ENCODE data around the gene TMTC1. TPM values are rescaled to one million over a fixed set of nuclear protein-coding genes. Genes with fewer than 3 reads are reported as not detected.

The TMTC1 gene
- polyA plus RNA-seq, 4 donors, result 1.1 to 11.4 (median 1.1) TPM

DNA sequence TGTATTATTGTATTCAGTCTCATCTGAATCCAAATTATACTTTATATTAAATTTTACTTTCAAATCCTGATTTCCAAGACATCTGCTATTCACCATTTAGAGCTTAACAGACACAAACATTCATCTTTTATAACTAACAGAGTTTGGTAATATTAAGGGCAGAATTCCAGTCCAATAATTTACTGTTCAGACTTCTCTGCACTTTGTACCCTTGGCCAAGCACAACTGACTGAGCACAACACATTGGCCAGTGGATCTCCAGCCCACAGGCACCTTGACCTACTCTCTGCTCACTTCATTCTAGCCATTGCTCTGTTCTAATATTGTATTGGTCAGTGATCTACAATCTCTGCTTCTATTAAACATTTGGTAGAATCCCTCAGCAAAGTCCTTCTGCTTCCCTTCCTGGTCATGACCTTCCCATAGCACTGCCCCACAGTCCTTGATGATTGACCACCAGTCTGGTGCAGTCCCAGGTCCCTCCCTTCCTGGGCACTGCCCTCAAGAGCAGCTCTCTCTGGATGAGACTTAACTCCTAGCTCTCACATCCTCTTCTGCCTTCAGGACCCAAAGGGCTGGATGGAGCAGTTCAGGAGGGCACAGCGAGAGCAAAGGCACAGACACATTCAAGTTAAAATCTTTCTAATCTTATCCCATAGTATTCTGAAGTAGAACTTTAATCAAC, 188.5 kb downstream of the TMTC1 start:
- Histone ChIP-seq H3K27me3 (ENCODE audit: control insufficient read depth in 3 of 3, insufficient read depth in 3 of 3, low read length in 3 of 3) (no peaks in the 10 kb centered on the region), H3K36me3 (ENCODE audit: control insufficient read depth in 3 of 3, insufficient read depth in 2 of 3, low read depth in 1 of 3, low read length in 3 of 3) (no peaks in the 10 kb centered on the region), H3K4me3 (ENCODE audit: low read depth in 1 of 3, low read length in 3 of 3) (no peak overlapping the region), H3K27ac (ENCODE audit: low read depth in 1 of 3, low read length in 2 of 3) (no peak overlapping the region), H3K9me3 (ENCODE audit: control insufficient read depth in 2 of 2, insufficient read depth in 1 of 2, low read depth in 1 of 2, low read length in 1 of 2) (no peaks in the 10 kb centered on the region), H3K4me1 (ENCODE audit: control insufficient read depth in 3 of 3, insufficient read depth in 2 of 3, low read depth in 1 of 3, low read length in 2 of 3) (no peaks in the 10 kb centered on the region)
- 90 to 96% (median 93%) methylated on average over 1 of the region's 1 CpG for WGBS, 3 donors
- DNase-seq (no peak), FAIRE-seq (no peak)

DNA sequence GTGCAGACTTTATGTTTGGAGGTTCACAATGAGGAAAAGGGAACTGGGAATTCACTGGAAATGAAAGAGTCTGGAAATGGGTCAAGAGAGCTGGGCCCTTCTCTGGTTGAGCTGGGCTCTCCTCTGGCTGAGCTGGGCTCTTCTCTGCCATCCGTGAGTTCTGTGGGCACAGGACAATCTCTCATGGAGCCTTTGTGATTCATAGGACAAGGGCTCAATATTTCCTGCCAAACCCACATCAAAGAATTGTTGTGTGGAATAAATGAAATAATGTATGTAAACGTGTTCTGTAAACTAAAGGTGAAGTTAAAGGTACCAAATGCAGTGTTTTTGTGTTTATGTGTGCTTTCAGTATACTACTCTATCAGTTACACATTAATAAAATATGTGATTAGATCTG, 190.7 kb downstream of the TMTC1 start:
- DNase-seq (no peak), FAIRE-seq (no peak)
- H3K36me3 ChIP-seq (ENCODE audit: control insufficient read depth in 3 of 3, insufficient read depth in 2 of 3, low read depth in 1 of 3, low read length in 3 of 3), result no peaks in the 10 kb centered on the region
- no peak overlapping the region for H3K27ac ChIP-seq (ENCODE audit: low read depth in 1 of 3, low read length in 2 of 3)
- WGBS, 3 donors, result 67 to 72% (median 68%) methylated on average over 2 of the region's 2 CpGs
- no peaks in the 10 kb centered on the region for H3K9me3 ChIP-seq (ENCODE audit: control insufficient read depth in 2 of 2, insufficient read depth in 1 of 2, low read depth in 1 of 2, low read length in 1 of 2)
- H3K4me3 ChIP-seq (ENCODE audit: low read depth in 1 of 3, low read length in 3 of 3), result no peak overlapping the region
- H3K4me1 ChIP-seq (ENCODE audit: control insufficient read depth in 3 of 3, insufficient read depth in 2 of 3, low read depth in 1 of 3, low read length in 2 of 3), result no peaks in the 10 kb centered on the region
- no peaks in the 10 kb centered on the region for H3K27me3 ChIP-seq (ENCODE audit: control insufficient read depth in 3 of 3, insufficient read depth in 3 of 3, low read length in 3 of 3)

DNA sequence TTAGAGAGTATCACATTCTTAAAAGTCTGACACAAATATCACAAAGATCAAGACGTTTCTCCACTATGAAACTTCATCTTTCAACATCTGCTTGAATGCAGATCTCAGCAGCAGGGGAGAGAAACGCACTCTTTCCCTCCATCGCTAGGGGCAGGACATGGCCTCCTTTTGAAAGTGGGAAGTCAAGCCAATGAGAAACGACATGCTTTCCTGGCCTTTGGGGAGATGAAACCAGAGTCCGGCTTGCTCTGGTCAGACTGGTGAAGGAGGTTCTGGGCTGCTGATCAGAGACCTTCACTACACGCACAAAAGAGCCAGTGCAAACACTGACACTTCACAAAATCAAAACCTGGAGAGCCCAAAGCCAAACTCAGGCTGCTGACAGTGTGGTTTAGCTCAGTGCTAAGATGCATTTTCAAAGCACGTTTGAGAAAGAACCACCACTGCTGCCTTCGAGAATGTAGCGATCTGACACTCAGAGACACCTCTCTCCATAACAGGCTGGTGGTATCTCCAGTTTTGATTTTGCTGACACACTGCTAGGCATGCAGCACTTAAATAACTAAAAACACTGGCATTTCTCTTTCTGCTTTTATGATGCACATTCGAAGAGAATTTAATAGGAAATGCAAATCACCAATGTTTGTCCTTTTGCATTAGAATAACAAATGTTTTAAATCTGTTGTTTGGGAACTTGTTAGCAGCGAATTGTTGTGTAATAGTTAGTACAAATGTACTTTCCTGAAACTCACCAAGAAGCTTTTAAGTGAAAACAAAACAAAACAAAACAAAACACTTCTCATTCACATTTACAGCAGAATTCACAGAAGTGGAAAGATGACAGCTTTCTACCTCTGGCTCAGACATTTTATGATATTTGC, 192.4 kb downstream of the TMTC1 start:
- no peak overlapping the region for H3K4me3 ChIP-seq (ENCODE audit: low read depth in 1 of 3, low read length in 3 of 3)
- DNase-seq, result no peak
- no peaks in the 10 kb centered on the region for H3K9me3 ChIP-seq (ENCODE audit: control insufficient read depth in 2 of 2, insufficient read depth in 1 of 2, low read depth in 1 of 2, low read length in 1 of 2)
- no peaks in the 10 kb centered on the region for H3K36me3 ChIP-seq (ENCODE audit: control insufficient read depth in 3 of 3, insufficient read depth in 2 of 3, low read depth in 1 of 3, low read length in 3 of 3)
- FAIRE-seq, result no peak
- WGBS, 3 donors, result 54 to 63% (median 63%) methylated on average over 11 of the region's 11 CpGs
- no peak overlapping the region for H3K27ac ChIP-seq (ENCODE audit: low read depth in 1 of 3, low read length in 2 of 3)
- no peaks in the 10 kb centered on the region for H3K4me1 ChIP-seq (ENCODE audit: control insufficient read depth in 3 of 3, insufficient read depth in 2 of 3, low read depth in 1 of 3, low read length in 2 of 3)
- no peaks in the 10 kb centered on the region for H3K27me3 ChIP-seq (ENCODE audit: control insufficient read depth in 3 of 3, insufficient read depth in 3 of 3, low read length in 3 of 3)

DNA sequence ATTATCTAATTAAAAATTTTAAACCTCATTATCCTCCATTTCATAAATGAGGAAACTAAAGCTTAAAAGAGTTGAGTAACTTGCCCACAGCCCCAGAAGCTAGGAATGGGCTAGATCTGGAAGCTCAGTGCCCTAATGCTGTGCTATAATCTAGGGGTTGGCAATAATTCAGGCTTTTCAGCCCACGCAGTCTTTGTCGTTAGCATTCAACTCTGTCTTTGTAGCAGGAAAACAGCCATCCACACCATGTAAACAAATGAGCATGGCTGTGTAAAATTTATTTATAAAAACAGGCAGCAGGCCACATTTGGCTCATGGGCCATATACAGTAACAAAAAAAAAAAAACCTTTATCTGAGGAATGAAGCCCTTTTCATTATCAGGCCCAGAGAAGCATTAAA, 193.9 kb downstream of the TMTC1 start:
- DNase-seq, result no peak
- Histone ChIP-seq H3K27ac (ENCODE audit: low read depth in 1 of 3, low read length in 2 of 3) (no peak overlapping the region), H3K36me3 (ENCODE audit: control insufficient read depth in 3 of 3, insufficient read depth in 2 of 3, low read depth in 1 of 3, low read length in 3 of 3) (no peaks in the 10 kb centered on the region)

DNA sequence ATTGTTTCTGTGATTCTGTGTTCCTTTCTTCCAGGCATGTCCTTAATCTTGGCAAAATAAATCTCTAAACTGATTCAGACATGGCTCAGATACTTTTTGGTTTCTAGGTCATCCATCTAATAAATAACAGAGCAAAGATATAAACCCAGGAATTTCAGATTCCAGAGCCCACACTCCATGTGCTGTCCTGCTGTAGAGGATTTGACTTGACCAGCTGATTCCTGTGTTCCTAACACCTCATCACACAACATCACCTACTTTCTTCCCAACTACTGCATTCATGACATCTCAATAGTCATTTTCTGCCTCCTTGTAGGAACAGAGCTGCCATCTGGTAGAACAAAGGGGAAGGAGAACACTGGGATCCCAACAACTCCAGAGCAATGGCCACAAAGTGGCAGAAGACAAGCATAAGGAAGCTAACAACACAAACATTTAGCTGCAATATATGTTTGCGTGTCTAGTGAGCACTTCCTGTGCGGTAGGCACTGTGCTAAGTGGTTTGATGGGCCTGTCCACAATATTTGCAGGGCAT, 194.4 kb downstream of the TMTC1 start:
- Histone ChIP-seq H3K4me1 (ENCODE audit: control insufficient read depth in 3 of 3, insufficient read depth in 2 of 3, low read depth in 1 of 3, low read length in 2 of 3) (no peaks in the 10 kb centered on the region), H3K36me3 (ENCODE audit: control insufficient read depth in 3 of 3, insufficient read depth in 2 of 3, low read depth in 1 of 3, low read length in 3 of 3) (no peaks in the 10 kb centered on the region), H3K27ac (ENCODE audit: low read depth in 1 of 3, low read length in 2 of 3) (no peak overlapping the region), H3K4me3 (ENCODE audit: low read depth in 1 of 3, low read length in 3 of 3) (no peak overlapping the region), H3K9me3 (ENCODE audit: control insufficient read depth in 2 of 2, insufficient read depth in 1 of 2, low read depth in 1 of 2, low read length in 1 of 2) (no peaks in the 10 kb centered on the region), H3K27me3 (ENCODE audit: control insufficient read depth in 3 of 3, insufficient read depth in 3 of 3, low read length in 3 of 3) (no peaks in the 10 kb centered on the region)
- no peak for DNase-seq
- 83 to 96% (median 93%) methylated on average over 2 of the region's 2 CpGs for WGBS, 3 donors
- FAIRE-seq, result no peak

More for the DNA sequence above, 193.9 kb downstream of the TMTC1 start:
- H3K4me3 ChIP-seq (ENCODE audit: low read depth in 1 of 3, low read length in 3 of 3), result no peak overlapping the region
- 58 to 94% (median 93%) methylated on average over 2 of the region's 2 CpGs for WGBS, 3 donors
- H3K27me3 ChIP-seq (ENCODE audit: control insufficient read depth in 3 of 3, insufficient read depth in 3 of 3, low read length in 3 of 3), result no peaks in the 10 kb centered on the region
- H3K9me3 ChIP-seq (ENCODE audit: control insufficient read depth in 2 of 2, insufficient read depth in 1 of 2, low read depth in 1 of 2, low read length in 1 of 2), result no peaks in the 10 kb centered on the region
- no peak for FAIRE-seq
- H3K4me1 ChIP-seq (ENCODE audit: control insufficient read depth in 3 of 3, insufficient read depth in 2 of 3, low read depth in 1 of 3, low read length in 2 of 3), result no peaks in the 10 kb centered on the region

DNA sequence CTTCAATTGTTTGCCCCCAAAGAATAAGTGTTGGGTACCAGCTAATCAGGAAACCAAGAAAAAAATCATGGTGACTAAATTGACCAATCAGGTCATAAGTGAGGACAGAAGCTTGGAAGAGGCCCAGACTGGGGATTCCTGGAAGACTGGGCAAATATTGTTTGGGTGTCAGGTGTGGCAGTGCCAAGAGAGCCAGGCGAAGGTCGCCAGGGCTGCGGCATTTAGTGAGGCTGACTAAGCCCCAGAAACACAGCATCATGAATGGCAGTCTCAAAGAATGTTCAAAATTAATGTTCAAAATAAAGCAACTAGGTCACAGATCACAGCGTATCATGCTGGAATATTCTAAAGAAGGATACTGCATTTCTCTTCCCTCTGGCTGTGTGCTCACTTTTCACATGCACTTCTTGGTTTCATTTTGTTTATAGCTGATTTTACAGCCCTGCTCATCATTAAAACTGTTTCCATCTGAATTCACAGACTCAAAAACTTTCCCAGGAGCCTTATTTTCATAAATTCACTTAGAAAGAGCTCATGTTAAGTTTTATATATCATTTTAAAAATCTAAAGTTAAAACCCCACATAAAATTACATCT, 201.0 kb downstream of the TMTC1 start:
- peak in 1 of 2 donors; percentile 16 for DNase-seq
- no peak for FAIRE-seq
- peak overlapping the region in 1 of 3 donors; percentile 54 for H3K27ac ChIP-seq (ENCODE audit: low read depth in 1 of 3, low read length in 2 of 3)
- no peak overlapping the region for H3K4me3 ChIP-seq (ENCODE audit: low read depth in 1 of 3, low read length in 3 of 3)
- H3K4me1 ChIP-seq (ENCODE audit: control insufficient read depth in 3 of 3, insufficient read depth in 2 of 3, low read depth in 1 of 3, low read length in 2 of 3), result peaks cover 0 to 6% (median 0%) of the 10 kb centered on the region in 3 donors
- H3K9me3 ChIP-seq (ENCODE audit: control insufficient read depth in 2 of 2, insufficient read depth in 1 of 2, low read depth in 1 of 2, low read length in 1 of 2), result no peaks in the 10 kb centered on the region
- WGBS, 3 donors, result 24 to 69% (median 24%) methylated on average over 4 of the region's 4 CpGs
- H3K27me3 ChIP-seq (ENCODE audit: control insufficient read depth in 3 of 3, insufficient read depth in 3 of 3, low read length in 3 of 3), result no peaks in the 10 kb centered on the region
- no peaks in the 10 kb centered on the region for H3K36me3 ChIP-seq (ENCODE audit: control insufficient read depth in 3 of 3, insufficient read depth in 2 of 3, low read depth in 1 of 3, low read length in 3 of 3)

DNA sequence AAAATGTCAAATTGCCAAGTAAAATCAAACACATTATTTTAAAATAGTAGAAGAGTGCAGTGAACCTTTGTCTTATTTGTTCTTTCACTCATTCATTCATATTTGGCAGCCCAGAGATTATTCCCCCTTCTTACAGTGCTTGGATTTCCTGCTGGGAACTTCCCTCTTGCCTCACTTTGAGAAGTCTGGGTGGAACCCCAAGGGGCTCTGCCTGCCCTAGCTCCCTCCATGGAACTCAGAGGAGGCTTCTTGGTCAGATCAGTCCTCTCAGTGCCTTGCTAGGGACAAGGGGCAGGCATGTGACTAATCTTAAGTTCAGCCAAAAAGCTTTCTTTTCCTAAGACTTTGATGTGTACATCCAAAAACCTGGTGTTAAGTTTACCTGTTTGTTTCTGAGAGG, 201.6 kb downstream of the TMTC1 start:
- FAIRE-seq, result no peak
- Histone ChIP-seq H3K4me1 (ENCODE audit: control insufficient read depth in 3 of 3, insufficient read depth in 2 of 3, low read depth in 1 of 3, low read length in 2 of 3) (peaks cover 0 to 6% (median 0%) of the 10 kb centered on the region in 3 donors), H3K9me3 (ENCODE audit: control insufficient read depth in 2 of 2, insufficient read depth in 1 of 2, low read depth in 1 of 2, low read length in 1 of 2) (no peaks in the 10 kb centered on the region), H3K4me3 (ENCODE audit: low read depth in 1 of 3, low read length in 3 of 3) (no peak overlapping the region), H3K36me3 (ENCODE audit: control insufficient read depth in 3 of 3, insufficient read depth in 2 of 3, low read depth in 1 of 3, low read length in 3 of 3) (no peaks in the 10 kb centered on the region), H3K27me3 (ENCODE audit: control insufficient read depth in 3 of 3, insufficient read depth in 3 of 3, low read length in 3 of 3) (peaks cover 0 to 1% (median 0%) of the 10 kb centered on the region in 3 donors), H3K27ac (ENCODE audit: low read depth in 1 of 3, low read length in 2 of 3) (peak overlapping the region in 1 of 3 donors; percentile 50)
- no peak for DNase-seq

DNA sequence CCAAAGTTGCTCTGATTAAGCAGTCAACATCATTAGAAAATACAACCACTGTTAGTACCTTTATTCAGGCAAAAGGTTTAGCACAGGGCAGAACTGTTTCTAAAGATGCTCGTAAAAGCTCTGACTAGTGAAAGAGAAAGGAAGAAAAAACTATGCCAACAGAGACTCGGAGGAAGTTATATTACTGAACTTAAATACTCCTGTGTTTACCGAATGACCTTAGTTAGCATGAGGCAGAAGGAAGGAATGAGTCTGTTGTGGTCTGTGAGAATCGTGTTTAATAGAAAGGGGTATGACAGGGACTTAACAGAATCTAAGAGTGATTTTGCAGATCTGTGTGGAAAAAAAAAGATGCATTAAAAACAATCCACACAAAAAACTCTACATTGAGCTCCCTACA, 202.1 kb downstream of the TMTC1 start:
- Histone ChIP-seq H3K27ac (ENCODE audit: low read depth in 1 of 3, low read length in 2 of 3) (no peak overlapping the region), H3K4me1 (ENCODE audit: control insufficient read depth in 3 of 3, insufficient read depth in 2 of 3, low read depth in 1 of 3, low read length in 2 of 3) (peaks cover 0 to 6% (median 0%) of the 10 kb centered on the region in 3 donors), H3K4me3 (ENCODE audit: low read depth in 1 of 3, low read length in 3 of 3) (no peak overlapping the region), H3K9me3 (ENCODE audit: control insufficient read depth in 2 of 2, insufficient read depth in 1 of 2, low read depth in 1 of 2, low read length in 1 of 2) (no peaks in the 10 kb centered on the region), H3K36me3 (ENCODE audit: control insufficient read depth in 3 of 3, insufficient read depth in 2 of 3, low read depth in 1 of 3, low read length in 3 of 3) (no peaks in the 10 kb centered on the region), H3K27me3 (ENCODE audit: control insufficient read depth in 3 of 3, insufficient read depth in 3 of 3, low read length in 3 of 3) (peaks cover 0 to 1% (median 0%) of the 10 kb centered on the region in 3 donors)
- FAIRE-seq, result no peak
- DNase-seq, result no peak
- 32 to 38% (median 33%) methylated on average over 4 of the region's 4 CpGs for WGBS, 3 donors

Data from small intestine (tissue), 7 donors.